ENCODE measurements around the gene NLGN2.

- TF ChIP-seq POLR2A (IDR thresholded peaks at IDR 0.05) (no peak), CTCF (IDR thresholded peaks at IDR 0.05) (no peak), EP300 (IDR thresholded peaks at IDR 0.05) (no peak)
Observed at GRCh38 chr17:7429722-7430121, 22.1 kb downstream of the NLGN2 start.
